Stimulated activated CD4-positive, alpha-beta T cell treated with anti-CD3 and anti-CD28 coated beads, Interleukin-15, amount 100 ng/mL, for 24 hours (primary cell): Measurements from ENCODE around the gene KMT5C.
A peak's percentile ranks its signal among the peaks of the same experiment; 100 is the strongest.

Source experiments
- DNase-seq: peaks from one replicate; pipeline ENCODE4 v3.0.0-alpha.2; 2020

The KMT5C gene

GRCh38 chr19:55369653-55370304, 30.1 kb downstream of the KMT5C start:
- DNase-seq = peak; percentile 61

- DNase-seq = no peak
Measured at GRCh38 chr19:55370305-55370988, 30.8 kb downstream of the KMT5C start, which contains the start of gene IL11. Gene IL11, minus strand, starts transcription at chr19:55370463. Its CDS starts 153 bp downstream, at chr19:55370310.

GRCh38 chr19:55372316-55373081, 32.8 kb downstream of the KMT5C start:
- no peak for DNase-seq

- DNase-seq = no peak
Measured at GRCh38 chr19:55373306-55373992, 33.8 kb downstream of the KMT5C start.

GRCh38 chr19:55373993-55374757, 34.5 kb downstream of the KMT5C start:
- DNase-seq = no peak

- no peak for DNase-seq
Measured at GRCh38 chr19:55376241-55376933, 36.7 kb downstream of the KMT5C start, which contains the start of gene TMEM190. Gene TMEM190, plus strand, starts transcription at chr19:55376826. Its CDS starts 28 bp downstream, at chr19:55376854.

GRCh38 chr19:55377356-55378131, 37.9 kb downstream of the KMT5C start:
- no peak for DNase-seq

GRCh38 chr19:55379174-55379573, 39.5 kb downstream of the KMT5C start:
- DNase-seq = no peak

- DNase-seq = no peak
Measured at GRCh38 chr19:55382013-55382412, 42.3 kb downstream of the KMT5C start.

GRCh38 chr19:55382522-55383054, 42.9 kb downstream of the KMT5C start:
- no peak for DNase-seq

GRCh38 chr19:55383279-55384130, 43.8 kb downstream of the KMT5C start:
- DNase-seq = peak; percentile 70

- peak; percentile 66 for DNase-seq
Measured at GRCh38 chr19:55384131-55384919, 44.6 kb downstream of the KMT5C start, which contains the start of gene TMEM238. Gene TMEM238, minus strand, starts transcription at chr19:55384292. Its CDS starts 33 bp downstream, at chr19:55384259.

GRCh38 chr19:55384920-55385723, 45.4 kb downstream of the KMT5C start:
- peak; percentile 97 for DNase-seq

GRCh38 chr19:55385724-55386492, 46.2 kb downstream of the KMT5C start, which contains the start of gene RPL28:
Gene RPL28, plus strand, starts transcription at chr19:55385932. Its CDS starts 426 bp downstream, at chr19:55386358.
- DNase-seq = peak; percentile 98

GRCh38 chr19:55386493-55386971, 46.9 kb downstream of the KMT5C start:
- DNase-seq = no peak

- DNase-seq = no peak
Measured at GRCh38 chr19:55387736-55388497, 48.2 kb downstream of the KMT5C start.
